HG02610 (cell line): ENCODE measurements around the gene NRXN2.

Experiments
- ATAC-seq: cut with Tn5 transposase; IDR thresholded peaks from one replicate; pipeline ENCODE4 v1.9.1; 2021; ENCODE audit warnings: mild to moderate bottlenecking, moderate library complexity; ENCODE audit not compliant: unreplicated experiment

The NRXN2 gene

DNA sequence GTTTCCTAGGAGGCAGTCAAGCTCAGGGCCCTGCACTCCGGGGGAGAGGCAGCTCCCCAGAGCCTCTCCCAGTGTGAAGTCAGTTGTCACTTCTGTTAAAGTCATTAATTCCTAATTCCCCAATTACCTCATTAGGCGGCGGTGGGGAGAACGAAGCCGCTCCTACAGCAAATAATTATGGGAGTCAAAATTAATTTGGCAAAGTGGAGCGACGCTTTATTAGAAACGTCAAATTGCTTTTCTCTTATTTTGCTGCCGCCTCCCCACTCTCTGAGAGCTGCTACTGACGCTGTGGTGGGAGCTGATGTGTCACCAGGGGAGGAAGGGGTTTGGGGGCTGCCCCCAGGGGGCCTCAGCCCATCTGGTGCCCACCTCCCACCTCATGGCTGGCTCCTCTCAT is 90.3 kb downstream of the NRXN2 start:
- ATAC-seq = no peak

DNA sequence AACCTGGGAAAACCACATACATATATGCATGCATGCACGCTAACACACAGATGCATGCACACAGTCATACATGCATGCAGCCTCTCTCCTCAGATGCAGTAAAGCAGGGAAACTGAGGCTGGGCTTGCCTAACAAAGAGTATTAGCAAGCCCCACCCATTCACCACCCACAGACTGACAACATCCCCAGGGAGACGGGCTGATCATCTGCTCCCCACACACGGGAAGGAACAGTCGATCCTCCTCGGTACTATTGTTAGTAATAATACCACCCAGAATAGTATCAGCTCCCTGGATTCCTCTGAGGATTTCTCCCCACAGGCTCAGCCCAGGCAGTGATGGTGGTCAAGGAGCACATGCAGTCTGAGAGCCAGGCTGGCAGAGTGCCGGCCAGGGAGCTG is 90.8 kb downstream of the NRXN2 start:
- no peak for ATAC-seq

DNA sequence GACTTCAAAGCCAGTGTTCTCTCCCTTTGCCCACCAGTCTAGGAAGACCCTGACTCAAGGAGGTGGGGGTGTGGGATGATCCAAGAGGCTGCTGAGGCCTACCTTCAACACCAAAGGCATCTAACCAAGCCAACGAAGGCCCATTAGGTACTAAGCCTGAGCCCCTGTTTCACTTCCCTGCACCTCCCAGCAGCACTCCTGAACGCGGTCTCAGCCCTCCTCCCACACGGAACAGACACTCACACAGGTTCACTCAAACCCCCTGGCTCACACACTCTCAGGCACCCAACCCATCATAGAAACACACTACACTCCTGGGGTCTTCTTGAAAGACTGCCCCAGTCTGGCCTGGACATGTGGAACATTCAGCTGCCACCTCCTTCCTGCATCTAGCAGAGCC is 91.3 kb downstream of the NRXN2 start:
- no peak for ATAC-seq

DNA sequence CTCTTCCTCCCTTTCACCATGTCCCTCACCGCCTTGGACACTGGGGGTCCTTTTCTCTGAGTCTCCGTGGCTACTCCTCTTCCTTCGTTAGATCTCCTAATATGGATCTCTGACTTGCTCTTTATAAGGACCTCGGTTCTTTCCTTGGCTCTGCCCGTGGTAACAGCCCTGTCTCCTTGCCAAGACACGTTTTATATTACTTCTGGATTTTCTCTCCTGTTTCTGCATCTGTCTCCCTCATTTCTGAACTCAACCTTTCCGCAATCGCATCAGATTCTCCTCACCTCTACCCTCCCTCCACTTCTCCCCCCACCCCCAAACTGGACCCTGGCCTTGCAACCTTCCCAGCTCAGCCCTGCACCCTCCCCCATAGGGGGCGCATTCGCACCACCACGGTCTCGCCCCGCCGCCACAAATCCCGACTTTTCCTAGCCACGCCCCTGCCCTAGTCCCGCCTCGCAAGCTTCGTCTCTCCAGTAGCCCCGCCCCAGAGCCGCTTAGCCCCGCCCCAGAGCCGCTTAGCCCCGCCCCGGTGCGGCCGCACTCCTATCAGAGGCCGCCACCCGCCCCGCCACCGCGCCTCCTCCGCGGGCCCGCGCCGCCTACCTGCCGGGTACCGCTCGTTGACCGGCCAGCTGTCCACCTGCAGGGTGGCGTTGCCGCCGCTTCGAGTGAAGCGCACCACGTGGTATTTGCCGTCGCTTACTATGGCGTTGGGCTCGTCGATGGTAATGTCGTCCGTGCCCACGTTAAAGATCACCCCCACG is 93.0 kb downstream of the NRXN2 start:
- ATAC-seq = no peak

- no peak for ATAC-seq
Measured at GRCh38 chr11:64629103-64629502, 93.9 kb downstream of the NRXN2 start.

DNA sequence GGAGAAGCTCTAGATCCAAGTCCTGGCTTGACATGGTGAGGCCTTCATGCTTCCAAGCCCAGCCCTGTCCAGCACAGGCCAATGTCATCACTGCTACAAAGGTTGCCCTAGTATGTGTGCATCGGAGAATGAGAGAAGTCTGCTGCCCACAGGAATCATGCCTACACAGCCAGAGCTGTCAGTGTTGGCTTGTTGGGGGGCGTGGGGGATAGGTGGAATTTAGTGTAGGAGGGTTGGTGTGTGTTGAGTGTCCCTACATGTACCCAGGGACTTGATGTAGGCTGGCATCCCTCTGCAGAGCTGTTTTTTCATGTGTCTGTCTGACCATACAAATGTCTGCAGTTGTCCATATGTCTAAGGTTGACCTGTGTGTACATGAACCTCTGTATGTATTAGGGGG is 94.4 kb downstream of the NRXN2 start:
- ATAC-seq = no peak

- ATAC-seq = no peak
Measured at GRCh38 chr11:64627371-64627770, 95.6 kb downstream of the NRXN2 start.

DNA sequence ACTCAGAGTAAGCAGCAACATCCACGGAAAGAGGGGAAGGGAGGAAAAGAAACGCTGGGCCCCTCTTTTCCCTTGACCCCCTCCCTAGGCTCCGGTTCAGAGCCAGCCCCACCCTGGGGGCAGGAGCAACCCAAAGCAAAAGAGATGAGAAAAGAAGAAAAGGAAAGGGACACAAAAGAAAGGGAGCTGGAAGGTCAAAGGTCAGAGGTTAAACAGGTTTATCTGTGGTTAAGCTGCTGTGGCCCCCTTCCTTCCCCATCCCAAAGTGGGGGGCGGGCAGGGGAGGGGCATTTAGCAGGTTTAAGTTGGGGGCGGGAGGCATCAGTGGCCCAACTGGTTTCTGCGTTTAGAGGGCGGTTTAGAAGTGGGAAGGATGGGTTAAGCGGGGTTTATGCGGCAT is 96.4 kb downstream of the NRXN2 start:
- ATAC-seq = no peak

DNA sequence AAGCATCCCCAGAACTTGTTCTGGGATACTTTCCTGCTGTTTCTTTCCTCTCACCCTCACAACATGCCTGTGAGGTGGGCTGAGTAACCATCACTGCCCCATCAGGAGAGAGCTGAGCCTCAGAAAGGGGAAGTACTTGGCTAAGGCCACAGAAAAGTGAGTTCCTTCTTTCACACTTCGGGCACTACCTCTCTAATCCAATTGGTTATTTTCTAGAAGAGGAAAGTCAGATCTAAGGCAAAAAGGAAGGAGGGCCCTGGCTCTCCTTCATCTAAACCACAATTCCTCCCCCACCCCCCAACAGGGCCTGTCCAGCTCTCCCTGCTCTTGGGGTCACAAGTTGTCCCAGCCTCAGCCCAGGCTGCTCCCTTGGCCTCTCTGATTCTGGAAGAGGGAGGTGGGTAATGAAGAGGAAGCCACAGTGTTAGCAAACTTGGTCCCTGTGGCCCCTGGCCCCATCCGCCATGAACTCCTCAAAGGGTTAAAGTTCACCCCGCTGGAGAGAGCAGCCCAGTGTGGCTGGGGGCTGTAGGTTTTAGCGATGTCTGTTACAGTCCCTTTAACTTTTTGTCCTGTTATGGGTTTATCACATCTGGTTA is 98.0 kb downstream of the NRXN2 start:
- ATAC-seq = no peak

DNA sequence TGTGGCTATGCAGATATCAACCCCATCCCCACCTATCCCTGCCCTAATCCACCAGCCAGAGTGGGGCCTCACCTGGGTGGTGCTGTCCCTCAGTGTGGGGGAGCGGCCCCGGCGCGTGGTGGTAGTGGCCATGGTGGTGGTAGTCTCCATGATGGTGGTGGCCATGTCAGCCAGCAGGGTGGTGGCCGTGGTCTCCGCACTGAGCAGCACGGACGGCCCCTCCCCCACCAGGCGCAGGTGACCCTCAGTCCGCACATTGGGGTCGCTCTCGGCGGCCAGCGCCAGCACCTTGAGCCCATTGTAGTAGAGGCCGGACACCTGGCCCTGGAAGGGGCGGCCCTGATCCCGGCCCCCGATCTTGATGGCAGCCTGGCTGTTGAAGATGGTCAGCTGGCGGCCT is 100.3 kb downstream of the NRXN2 start:
- no peak for ATAC-seq

DNA sequence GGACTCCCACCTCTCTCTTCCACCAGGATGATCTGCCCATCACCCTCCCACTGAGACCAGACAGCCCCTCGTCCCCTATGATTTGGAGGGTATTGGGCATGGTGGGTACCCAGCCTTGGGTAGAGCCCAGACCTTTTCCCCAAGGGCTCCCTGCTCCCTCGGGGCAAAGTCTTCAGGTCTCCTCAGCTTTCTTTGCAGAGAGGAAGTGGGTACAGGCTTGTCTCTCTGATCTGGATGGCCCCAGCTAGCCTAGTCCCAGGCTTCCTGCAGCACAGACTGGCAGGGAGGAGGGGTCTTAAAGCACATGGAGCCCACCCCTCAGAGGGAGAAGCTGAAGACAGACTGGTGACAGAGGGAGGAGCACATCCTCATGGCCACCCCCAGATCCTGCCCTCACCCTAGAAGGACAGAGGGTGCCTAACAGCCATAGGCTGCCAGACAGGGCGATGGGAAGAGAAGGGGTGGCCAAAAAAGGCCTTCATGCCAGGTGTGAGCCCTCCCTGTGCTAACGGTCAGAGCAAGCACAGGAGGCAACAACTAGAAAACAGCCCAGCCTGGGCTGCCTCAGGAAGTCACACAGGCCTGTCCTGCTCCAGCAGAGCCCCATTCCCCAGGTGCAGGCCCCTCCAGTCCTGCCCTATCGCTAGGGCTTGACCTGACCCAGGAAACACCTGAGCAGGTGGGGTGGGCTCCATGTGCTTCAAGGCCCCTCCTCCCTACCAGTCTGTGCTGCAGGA is 101.5 kb downstream of the NRXN2 start:
- ATAC-seq = no peak

GRCh38 chr11:64620381-64620971 is 102.5 kb downstream of the NRXN2 start:
- ATAC-seq = no peak

DNA sequence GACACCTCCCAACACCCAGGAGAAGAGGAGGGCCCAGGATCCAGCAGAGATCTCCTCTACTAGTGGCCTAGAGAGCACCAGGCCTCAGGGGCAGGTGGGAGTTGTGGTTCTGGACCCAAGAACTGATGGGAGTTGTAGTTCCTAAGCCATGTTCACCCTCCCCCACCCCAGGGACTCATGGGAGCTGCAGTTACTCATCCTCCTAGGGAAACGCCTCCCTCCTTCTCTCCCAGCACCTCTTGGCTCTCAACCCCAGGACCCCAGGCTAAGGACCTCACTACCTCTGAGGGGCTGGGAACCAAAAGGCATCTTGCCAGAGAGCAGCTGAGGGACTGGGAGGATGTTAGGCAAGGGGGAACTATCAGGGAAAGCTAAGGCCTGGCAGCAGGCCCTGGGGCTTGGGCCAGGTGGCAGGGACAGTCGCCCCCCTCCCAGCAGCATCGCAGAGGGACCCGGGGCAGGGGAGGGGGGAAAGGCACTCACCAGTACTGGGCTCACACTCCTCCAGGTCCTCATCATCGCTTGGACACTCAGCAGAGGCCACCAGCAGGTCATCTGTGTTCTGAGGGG is 103.1 kb downstream of the NRXN2 start:
- no peak for ATAC-seq

GRCh38 chr11:64619196-64619595 is 103.8 kb downstream of the NRXN2 start:
- ATAC-seq = no peak

GRCh38 chr11:64616817-64617216 is 106.2 kb downstream of the NRXN2 start:
- ATAC-seq = no peak

DNA sequence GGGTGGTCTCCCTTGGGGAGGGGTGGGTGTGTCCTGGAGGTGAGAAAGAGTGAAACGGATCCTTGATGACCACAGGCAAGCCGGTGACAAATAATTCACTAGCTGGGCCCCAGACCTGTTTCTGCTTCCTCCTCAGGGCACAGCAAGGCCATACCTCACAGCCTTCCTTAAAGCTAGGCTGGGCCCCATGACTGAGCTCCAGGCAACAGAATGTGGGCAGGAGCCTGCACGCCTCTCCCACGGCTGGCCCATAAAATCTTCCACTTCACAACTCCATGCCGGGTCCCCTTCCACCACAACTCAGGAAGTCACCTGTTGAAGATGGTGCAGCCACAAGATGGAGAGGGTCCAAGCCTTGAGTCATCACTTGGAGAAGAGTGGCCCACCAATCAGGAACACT is 108.1 kb downstream of the NRXN2 start:
- no peak for ATAC-seq

GRCh38 chr11:64613648-64614047 is 109.3 kb downstream of the NRXN2 start:
- ATAC-seq = no peak

- no peak for ATAC-seq
Measured at GRCh38 chr11:64611869-64612646, 110.9 kb downstream of the NRXN2 start.

- no peak for ATAC-seq
Measured at GRCh38 chr11:64611176-64611575, 111.8 kb downstream of the NRXN2 start.

GRCh38 chr11:64610596-64610995 is 112.4 kb downstream of the NRXN2 start:
- ATAC-seq = no peak
